Measurements from ENCODE around the gene LUC7L3.
"Not testable (repeated sequence)": the region's sequence is repeated elsewhere in the genome, so short reads cannot be mapped to it uniquely, and the experiment has no call there.

Gene LUC7L3, protein sequence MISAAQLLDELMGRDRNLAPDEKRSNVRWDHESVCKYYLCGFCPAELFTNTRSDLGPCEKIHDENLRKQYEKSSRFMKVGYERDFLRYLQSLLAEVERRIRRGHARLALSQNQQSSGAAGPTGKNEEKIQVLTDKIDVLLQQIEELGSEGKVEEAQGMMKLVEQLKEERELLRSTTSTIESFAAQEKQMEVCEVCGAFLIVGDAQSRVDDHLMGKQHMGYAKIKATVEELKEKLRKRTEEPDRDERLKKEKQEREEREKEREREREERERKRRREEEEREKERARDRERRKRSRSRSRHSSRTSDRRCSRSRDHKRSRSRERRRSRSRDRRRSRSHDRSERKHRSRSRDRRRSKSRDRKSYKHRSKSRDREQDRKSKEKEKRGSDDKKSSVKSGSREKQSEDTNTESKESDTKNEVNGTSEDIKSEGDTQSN

GRCh38 chr17:50719144-50719923 is at the start of gene LUC7L3:
Gene LUC7L3 (plus strand): TSS chr17:50719603. CDS start chr17:50719733, 130 bp downstream.
- DNase-seq, result peak; percentile 95

- no peak for DNase-seq
Observed at GRCh38 chr17:50672071-50672470, 47.3 kb upstream of the LUC7L3 start.

DNA sequence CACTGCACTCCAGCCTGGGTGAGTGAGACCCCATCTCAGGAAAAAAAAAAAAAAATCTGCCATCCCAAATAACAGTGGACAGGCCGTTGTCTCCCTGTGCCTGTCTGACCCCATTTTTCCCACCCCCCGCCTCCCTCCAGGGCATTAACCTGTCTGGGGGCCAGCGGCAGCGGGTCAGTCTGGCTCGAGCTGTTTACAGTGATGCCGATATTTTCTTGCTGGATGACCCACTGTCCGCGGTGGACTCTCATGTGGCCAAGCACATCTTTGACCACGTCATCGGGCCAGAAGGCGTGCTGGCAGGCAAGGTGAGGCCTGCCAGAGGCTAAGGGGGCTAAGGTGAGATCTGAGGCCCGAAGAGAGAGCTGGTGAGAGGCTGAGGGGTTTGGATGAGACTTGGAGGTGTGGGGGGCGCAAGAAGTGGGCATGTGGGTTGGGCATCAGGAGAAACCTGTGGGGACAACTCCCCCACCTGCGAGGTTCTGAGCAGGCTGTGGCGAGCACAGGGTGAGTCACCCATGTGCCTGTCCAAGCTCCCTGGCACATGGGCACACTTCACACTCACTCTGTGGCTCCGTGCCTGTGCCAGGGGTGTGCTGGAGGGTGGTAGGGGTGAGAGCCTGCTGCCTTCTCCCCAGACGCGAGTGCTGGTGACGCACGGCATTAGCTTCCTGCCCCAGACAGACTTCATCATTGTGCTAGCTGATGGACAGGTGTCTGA is 46.4 kb upstream of the LUC7L3 start:
- no peak for DNase-seq

DNA sequence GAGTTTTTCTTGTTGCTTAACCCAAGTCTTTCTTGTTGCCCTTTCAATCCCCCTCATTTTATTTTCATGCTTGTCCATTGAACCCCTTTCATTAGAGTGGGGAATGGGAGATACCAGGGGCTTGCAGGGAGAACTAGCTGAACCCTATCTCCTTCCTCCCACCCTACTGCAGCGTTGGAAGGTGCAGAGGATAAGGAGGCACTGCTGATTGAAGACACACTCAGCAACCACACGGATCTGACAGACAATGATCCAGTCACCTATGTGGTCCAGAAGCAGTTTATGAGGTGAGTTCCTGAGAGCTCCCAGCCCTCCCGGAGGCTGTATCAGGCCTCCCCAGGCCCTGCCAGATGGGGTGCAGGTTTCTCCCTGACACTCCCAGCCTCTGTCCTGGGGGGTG is 44.2 kb upstream of the LUC7L3 start:
- DNase-seq, result no peak

GRCh38 chr17:50675627-50676026 is 43.8 kb upstream of the LUC7L3 start:
- DNase-seq, result no peak

GRCh38 chr17:50676065-50676975 is 43.1 kb upstream of the LUC7L3 start:
- DNase-seq, result no peak

DNA sequence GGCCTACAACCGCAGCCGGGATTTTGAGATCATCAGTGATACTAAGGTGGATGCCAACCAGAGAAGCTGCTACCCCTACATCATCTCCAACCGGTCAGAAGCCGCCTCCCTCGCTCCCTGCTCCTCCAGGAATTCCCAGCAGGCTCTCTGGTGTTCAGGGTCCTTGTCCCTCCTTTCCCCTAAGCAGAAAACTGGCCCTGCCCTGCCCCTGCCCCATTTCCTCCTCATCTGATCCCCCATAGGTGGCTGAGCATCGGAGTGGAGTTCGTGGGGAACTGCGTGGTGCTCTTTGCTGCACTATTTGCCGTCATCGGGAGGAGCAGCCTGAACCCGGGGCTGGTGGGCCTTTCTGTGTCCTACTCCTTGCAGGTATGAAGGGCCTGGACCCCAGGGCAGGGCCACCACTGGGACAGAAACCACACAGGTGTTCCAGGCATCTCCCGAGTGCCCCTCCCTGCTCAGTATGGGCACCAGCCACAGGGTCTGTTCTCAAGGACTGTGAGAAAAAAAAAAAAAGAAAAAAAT is 41.5 kb upstream of the LUC7L3 start:
- no peak for DNase-seq

GRCh38 chr17:50679008-50679544 is 40.3 kb upstream of the LUC7L3 start:
- DNase-seq, result no peak

- DNase-seq, result no peak
Observed at GRCh38 chr17:50680126-50680525, 39.3 kb upstream of the LUC7L3 start.

DNA sequence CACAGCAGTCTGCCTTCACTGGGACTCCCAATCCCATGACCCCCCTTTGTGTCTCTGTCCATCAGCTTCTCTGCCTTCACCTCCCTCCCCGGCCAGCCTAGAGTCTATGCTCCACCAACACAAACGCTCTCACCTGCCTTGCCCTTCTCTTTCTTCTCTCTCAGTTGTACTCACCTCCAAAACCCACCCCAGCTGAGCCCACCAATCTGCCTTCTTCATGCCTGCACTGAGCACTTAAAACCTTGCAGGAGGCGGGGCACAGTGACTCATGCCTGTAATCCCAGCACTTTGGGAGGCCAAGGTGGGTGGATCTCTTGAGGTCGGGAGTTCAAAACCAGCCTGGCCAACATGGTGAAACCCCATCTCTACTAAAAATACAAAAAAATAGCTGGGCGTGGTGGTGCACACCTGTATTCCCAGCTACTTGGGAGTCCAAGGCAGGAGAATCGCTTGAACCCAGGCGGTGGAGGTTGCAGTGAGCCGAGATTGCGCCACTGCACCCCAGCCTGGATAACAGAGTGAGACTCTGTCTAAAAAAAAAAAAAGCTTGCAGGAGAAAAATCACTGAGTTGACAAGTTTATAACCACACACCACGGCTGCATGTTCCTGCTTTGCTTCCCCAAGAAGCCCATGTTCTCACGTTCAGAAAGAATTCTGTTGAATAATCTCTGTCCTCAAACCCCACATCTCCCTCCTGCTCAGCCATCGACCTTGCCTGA is 38.7 kb upstream of the LUC7L3 start:
- DNase-seq, result not testable (repeated sequence)

DNA sequence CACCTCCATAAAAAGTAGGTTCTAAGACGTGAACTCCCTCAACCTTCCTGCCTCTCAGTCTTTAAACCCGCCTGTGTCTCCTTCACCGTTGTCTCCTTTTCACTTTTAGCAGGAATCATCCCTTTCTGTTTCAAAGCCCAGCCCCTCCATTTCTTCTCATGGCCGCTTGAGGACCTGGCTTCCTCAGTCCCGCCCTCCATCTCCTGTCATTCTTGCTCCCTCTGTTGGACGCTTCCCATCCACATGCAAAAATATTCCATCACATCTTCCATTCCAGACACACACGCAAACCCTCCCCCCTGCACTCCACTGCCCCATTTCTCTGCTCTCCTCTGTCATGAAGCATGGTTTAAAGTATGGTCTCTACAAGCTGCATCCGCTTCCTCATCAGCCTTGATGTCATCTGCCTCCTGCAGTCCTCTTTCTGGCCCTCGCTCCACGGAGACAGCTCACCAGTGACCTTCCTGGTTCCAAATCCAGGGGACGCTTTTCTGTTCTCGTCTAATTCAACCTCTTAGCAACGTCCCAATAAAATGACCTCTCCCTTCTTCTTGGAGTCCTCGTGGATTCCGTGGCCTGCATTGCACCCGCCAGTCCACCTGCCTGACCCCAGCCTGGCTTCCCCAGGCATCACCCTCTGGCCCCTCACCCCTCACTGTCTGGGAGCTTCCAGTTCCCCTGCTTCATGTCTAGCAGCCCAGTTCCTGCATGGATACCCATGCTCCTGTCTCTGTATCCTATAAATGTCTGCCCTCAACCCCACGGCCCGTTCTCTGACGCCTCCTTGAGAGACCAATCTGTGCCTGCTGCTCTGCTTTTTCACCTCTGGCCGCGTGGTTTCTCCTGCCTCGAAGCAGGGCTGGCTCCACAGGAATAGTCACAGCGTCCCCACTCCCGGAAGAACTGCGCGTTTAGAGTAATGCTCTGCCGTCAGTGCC is 37.9 kb upstream of the LUC7L3 start:
- peak; percentile 85 for DNase-seq

DNA sequence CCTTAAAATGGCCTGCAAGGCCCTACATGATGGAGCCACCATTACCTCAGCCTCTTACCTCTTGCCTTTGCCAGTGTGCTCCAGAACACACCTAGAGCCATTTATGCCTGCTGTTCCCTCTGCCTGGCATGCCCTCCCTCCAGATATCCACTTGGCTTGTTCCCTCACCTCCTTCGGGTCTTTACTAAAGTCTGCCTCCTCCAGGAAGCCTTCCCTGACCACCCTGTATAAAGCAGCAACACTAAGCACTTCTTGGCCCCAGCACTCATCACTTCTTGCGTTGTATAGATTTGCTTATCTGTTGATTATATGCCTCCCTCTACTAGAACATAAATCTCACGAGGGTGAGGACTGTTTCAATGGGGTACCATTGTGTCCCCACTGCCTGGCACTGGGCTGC is 37.0 kb upstream of the LUC7L3 start:
- DNase-seq, result no peak

DNA sequence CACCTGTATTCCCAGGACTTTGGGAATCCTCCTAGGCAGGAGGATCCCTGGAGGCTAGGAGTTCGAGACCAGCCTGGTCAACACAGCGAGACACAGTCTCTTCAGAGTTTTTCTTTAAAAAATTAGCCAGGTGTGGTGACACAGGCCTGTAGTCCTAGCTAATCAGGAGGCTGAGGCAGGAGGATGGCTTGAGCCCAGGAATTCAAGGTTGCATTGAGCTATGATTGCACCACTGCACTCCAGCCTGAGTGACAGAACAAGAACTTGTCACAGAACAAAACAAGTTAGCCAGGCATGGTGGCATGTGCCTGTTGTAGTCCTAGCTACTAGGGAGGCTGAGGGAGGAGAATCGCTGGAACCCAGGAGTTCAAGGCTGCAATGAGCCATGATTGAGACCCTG is 36.5 kb upstream of the LUC7L3 start:
- DNase-seq, result no peak

GRCh38 chr17:50683434-50684287 is 35.7 kb upstream of the LUC7L3 start:
- no peak for DNase-seq

GRCh38 chr17:50684288-50684611 is 35.2 kb upstream of the LUC7L3 start:
- no peak for DNase-seq

DNA sequence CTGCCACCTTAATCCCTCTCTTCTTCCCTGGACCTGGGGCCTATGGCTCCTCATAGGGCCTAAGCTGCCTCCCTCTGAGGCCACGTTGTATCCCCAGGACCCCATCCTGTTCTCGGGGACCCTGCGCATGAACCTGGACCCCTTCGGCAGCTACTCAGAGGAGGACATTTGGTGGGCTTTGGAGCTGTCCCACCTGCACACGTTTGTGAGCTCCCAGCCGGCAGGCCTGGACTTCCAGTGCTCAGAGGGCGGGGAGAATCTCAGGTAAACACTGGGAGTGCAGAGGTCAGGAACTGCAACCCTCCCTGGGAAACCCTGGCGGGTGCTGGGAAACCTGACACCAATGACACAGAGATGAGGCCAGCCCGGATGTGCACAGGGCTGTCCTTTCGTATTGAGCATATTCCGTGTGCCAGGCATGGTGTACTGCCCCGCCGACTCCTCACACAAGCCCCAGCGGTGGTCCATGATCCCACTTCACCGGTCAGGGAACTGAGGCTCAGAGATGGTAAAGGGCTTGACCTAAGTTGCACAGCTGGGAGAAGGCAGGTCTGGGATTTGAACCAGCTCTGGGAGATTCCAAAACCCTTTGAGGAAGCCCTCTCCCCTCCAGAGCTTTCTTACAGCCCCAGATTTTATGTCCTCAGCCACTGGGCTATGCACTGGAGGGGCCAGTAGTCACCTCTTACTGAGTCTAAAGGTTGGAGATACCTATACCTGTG is 34.6 kb upstream of the LUC7L3 start:
- DNase-seq, result no peak

DNA sequence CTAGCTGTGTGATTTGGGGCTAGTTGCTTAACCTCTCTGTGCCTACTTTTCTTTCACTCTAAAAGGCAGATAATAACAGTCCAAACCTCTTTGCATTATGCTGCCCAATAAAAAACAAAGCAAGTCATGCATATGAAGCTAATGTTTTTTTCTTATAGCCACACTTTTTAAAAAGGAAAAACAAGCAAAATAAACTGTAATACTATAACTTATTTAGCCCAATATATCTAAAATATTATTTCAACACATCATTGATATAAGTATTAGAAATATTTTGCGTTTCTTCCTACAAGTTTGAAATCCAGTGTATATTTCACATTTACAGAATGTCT is 34.1 kb upstream of the LUC7L3 start:
- no peak for DNase-seq

DNA sequence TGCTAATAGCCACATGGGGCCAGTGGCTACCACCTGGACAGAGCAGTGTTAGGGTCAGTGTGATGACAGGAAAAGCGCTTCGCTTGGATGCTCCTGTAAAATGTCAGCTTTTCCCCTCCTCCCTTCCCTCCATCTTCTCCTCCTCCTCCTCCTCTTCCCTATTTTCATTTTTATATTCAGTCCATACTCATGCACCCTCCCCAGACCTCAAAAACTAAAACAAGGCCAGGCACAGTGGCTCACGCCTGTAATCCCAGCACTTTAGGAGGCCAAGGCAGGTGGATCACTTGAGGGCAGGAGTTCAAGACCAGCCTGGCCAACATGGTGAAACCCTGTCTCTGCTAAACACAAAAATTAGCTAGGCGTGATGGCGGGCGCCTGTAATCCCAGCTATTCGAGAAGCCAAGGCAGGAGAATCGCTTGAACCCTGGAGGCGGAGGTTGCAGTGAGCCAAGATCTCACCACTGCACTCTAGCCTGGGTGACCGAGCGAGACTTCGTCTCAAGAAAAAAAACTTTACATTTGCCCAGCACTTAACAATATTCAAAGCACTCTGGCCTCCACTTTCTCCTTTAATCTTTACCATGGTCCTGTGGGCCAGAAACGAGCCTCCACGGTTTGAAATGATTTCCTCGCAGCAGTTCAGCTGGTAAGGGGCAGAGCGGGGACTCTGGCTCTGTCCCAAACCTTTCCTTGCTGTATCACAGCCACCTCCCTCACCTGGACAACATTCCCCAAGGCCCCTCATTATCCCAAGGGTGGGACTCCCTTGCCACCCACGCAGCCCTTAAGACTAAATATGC is 33.5 kb upstream of the LUC7L3 start:
- DNase-seq, result no peak

Measured in fibroblast of skin of right quadriceps (primary cell).